SH-SY5Y (cell line): ENCODE measurements around the gene C6orf15.

Experiments
- GATA2 ChIP-seq: IDR thresholded peaks from 2 replicates; pipeline ENCODE4 v1.6.1; 2011; ENCODE audit warnings: mild to moderate bottlenecking, low read depth, low read length
- GATA3 ChIP-seq: IDR thresholded peaks from 2 replicates; pipeline ENCODE4 v1.6.1; 2011; ENCODE audit warnings: low read depth, mild to moderate bottlenecking, low read length, moderate library complexity

- TF ChIP-seq GATA3, result no peak
- no peak for TF ChIP-seq GATA2
Measured at GRCh38 chr6:31091680-31092079, 20.7 kb downstream of the C6orf15 start.
